NCI-H146 treated with DMSO at 0.1 percent for 48 hours (cell line): ENCODE data around the gene WFDC12.
"Not testable (repeated sequence)": the region's sequence is repeated elsewhere in the genome, so short reads cannot be mapped to it uniquely, and the experiment has no call there.

Source experiments
- DNase-seq: peaks from one replicate; lab custom pipeline; 2025; ENCODE audit not compliant: unreplicated experiment; lab: John Stamatoyannopoulos, UW

The WFDC12 gene, protein sequence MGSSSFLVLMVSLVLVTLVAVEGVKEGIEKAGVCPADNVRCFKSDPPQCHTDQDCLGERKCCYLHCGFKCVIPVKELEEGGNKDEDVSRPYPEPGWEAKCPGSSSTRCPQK

DNA sequence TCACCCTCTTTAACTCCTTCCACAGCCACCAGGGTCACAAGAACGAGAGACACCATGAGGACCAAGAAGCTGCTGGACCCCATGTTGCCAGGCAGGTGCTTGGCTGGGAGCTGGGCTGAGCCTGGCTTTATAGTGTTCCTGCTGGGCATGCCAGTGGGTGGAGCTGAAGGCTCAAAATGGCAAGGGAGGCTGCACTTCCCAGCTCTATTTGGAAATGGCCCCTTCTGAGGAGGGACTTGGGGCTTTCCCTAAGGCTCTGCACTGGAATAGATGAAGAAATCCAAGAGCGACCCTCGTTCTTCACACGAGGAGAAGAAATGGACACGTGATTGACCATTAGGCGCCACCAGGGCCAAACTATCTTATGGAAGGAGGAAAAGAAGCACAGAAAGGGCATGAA is at the start of gene WFDC12:
Gene WFDC12 (minus strand): TSS at position 101 of the 400 bp plus-strand sequence. CDS start 18 bp downstream, at position 83.
- DNase-seq: no peak

DNA sequence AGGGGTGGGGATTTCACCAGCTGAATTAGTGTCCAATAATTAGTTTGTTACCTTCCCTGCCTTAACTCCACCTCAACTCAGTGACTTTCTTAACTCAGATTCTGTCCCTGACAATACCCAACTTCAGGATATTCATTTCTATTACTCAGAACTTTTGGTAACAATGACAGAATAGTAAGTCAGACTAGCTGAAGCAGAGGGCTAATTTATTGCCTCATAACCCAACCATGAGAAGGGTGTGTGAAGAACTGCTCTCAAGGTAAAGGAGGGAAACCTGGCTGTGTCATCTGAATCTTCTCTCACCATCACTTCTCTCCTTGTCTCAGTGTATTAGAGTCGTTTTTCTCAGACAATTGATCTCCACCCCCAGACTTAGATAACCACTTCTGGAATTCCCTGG is 49.3 kb upstream of the WFDC12 start:
- no peak for DNase-seq

DNA sequence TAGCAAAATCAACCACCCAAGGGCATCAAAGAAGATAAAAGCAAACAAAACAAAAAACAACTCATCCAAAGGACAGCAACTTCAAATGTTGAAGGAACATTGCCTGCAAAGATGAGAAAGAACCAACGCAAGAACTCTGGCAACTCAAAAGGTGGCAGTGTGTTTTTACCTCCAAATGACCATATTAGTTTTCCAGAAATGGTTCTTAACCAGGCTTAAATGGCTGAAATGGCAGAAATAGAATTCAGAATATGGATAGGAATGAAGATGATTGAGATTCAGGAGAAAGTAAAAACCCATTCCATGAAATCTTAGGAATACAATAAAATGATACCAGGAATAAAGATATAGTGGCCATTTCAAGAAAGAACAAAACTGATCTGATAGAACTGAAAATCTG is 40.6 kb upstream of the WFDC12 start:
- DNase-seq: no peak

DNA sequence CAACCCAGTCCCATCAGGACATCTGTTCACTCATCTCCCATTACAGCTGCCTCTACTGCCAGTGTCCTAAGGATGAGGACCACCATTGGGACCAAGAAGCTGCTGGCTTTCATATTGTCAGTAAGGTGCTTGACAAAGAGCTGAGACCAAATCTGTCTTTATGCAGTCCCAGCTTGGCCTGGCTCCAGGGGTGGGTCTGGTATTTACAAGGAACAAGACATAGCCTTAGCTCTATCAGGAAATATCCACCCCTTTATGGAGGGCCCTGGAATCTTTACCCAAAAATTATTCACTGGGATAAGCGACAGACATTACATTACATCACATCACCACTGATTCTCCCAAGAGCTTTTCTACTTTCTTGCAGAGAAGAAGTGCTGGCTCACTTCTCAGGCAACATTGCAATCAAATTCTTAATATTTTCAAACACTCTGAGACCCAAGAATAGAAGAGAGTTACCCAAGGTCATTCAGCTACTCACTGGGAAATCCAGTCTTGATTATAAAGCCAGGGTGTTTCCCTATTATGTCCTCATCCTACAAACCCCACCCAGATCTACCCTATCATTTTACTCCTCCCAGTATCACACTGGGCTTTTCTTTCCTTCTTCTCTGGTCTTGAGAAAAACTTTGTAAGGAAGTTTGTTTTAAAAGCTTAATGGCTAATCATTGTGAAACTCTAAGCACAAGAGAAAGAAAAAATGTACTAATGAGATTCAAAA is 39.0 kb upstream of the WFDC12 start:
- DNase-seq: no peak

DNA sequence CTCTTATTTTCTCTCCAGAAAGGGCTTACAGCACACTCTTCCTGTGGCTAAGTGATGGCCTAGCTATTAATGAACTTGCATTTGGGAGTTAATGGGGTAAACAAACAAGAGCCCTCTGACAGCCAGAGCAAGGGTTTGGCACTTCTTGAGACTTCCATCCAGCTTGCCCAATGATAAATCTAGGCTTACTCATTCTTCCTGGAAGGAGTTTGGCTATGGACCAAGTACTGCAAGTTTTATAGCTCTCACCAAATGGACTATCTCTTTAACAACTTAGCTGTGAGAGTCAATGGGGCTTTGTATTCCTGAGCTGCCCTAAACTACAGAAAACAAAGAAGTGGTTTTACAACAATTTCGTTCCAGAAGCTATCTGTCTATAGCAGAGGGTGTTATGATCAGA is 33.7 kb upstream of the WFDC12 start:
- DNase-seq: no peak

DNA sequence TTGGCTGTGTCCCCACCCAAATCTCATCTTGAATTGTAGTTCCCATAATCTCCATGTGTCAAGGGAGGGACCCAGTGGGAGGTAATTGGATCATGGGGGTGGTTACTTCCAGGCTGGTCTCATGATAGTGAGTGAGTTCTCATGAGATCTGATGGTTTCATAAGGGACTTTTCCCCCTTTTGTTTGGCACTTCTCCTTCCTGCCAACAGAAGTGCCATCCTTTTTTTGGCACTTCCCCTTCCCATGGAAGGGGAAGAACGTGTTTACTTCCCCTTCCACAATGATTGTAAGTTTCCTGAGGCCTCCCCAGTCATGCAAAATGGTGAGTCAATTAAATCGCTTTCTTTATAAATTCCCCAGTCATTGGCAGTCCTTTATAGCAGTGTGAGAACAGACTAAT is 32.4 kb upstream of the WFDC12 start:
- DNase-seq: no peak

DNA sequence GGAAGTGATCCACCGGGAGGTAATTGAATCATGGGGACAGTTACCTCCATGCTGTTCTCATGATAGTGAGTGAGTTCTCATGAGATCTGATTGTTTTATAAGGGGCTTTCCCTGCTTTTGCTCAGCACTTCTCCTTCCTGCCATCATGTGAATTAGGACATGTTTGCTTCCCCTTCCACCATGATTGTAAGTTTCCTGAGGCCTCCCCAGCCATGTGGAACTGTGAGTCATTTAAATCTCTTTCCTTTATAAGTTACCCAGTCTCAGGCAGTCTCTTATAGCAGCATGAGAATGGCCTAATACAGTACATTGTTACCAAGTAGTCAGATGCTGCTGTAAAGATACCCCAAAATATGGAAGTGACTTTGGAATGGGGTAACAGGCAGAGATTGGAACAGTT is 30.5 kb upstream of the WFDC12 start:
- not testable (repeated sequence) for DNase-seq

DNA sequence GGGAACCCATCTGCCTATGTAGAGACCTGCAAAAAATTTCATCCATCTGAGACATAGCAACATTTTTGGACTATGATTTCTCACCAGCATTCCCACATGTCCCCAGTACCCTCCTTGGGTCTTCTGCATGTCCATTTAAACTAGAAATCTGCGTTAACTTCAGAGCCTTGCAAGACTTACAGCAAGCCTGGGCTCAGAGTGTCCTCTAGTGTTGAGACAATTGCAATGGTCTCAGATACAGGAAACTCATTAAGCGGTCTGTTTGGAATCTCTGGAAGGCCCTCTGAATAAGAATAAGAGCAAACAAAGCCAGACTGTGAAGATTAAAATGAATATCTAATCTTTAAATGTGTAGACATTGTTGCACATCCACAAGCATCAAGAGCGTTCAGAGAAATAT is 29.9 kb upstream of the WFDC12 start:
- no peak for DNase-seq

DNA sequence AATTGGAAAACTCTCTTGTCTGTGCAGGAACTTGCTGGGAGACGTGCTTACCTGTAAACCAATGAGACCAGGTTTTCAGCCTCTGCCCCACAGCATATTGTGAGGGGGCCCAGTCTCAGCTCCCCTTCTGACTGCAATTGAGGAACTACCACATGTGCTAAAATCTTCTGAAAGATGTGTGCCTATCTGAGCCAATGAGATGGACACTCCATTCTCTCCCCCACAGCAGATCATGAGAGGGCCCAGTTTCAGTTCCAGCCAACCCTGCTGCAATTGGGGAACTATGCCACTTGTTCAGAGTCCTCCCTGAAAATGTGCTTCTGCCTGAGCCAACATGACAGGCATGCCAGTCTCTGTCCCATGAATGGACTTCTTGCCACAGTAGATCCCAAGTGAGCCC is 29.5 kb upstream of the WFDC12 start:
- no peak for DNase-seq

DNA sequence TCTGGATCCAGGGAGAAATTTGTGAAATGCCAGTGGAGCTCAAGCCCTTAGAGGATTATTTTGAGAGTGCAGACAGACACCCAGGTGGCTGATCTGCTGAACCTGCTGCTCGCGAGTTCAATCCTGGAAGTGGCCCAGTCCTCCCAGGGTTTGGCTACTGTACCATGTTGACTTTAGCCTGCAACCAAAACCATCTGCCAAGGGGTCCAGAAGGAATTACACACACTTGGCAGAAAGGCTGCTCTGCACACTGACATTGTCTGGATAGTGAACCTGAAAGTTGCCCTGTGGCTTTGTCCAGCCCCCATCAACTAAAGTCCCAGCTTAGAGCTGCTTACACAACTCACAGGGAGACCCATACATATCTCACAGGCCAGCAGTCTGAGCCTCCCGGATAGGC is 28.9 kb upstream of the WFDC12 start:
- no peak for DNase-seq

DNA sequence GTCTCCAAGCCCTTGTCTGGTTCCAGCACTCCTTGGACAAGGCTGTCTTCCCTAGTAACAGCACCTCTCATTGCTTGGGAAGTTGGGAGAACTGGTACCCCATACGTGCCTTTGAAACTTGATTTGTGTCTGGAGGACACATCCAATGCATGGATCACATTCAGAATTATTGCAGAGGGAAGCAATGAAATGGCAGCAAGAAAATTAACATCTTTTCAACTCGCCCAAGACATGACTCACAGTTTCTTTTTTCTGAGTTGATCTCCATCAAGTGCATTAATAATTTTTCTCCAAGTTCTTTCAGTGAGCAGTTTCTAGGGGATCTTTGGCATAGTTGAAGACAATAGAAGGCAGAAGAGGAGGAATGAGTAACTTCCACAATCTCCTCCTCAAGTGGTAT is 28.1 kb upstream of the WFDC12 start:
- no peak for DNase-seq

DNA sequence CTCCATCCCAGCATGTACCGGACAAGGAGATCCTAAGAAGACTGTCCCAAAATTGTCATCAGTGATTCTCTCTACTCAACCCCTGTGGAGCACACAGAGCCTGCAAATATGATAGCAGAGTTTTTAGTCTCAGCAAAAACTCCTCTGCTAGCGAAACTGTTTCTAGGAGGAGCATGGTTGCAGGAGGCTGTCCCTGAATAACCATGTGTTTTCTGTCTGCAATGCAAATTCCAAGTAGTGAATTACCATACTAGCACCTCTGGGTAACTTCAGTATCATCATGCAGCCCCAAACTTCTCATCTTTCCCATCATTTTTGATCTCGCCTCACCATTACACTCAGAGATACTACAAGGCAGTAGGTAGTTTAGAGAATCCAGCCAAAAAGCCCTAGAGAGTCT is 24.8 kb upstream of the WFDC12 start:
- DNase-seq: no peak

DNA sequence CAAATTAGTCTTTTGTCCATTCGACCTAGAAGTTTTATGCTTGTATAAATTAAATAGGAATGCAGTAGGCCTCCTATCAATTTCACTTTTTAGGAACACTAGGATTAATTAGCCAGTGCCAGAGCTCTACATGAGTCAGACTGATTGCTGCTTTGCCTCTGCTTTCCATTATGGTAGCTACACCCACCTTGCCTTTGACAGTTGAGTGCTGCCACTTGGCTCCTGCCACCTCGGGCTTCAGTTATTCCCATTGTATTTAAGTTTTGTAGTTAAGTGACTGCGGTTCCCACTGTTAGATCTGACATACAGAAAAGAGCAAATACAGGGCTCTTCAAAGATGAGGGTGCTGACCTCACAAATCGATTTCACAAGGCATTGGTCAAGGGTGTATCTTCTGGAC is 16.6 kb upstream of the WFDC12 start:
- DNase-seq: no peak

DNA sequence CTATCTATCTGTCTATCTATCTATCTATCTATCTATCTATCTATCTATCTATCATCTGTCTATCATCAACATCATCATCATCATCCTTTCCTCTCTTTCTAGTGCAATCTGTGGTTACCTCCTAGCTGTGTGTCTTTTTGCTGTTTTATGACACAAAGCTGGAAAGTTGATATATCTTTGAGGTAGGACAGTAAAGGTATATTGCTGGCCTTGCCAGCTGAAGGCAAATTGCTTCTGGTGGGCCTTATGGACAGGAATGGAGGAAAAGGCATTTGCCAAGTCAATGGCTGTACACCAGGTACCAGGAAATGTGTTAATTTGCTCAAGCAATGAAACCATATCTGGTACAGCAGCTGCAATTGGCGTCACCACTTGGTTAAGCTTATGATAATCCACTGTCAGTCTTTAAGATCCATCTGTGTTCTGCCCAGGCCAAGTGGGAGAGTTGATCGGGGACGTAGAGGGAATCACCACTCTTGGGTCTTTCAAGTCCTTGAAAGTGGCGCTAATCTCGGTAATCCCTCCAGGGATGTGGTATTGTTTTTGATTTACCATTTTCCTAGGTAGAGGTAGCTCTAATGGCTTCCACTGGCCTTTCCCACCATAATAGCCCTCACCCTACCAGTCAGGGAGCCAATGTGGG is 15.6 kb upstream of the WFDC12 start:
- not testable (repeated sequence) for DNase-seq

DNA sequence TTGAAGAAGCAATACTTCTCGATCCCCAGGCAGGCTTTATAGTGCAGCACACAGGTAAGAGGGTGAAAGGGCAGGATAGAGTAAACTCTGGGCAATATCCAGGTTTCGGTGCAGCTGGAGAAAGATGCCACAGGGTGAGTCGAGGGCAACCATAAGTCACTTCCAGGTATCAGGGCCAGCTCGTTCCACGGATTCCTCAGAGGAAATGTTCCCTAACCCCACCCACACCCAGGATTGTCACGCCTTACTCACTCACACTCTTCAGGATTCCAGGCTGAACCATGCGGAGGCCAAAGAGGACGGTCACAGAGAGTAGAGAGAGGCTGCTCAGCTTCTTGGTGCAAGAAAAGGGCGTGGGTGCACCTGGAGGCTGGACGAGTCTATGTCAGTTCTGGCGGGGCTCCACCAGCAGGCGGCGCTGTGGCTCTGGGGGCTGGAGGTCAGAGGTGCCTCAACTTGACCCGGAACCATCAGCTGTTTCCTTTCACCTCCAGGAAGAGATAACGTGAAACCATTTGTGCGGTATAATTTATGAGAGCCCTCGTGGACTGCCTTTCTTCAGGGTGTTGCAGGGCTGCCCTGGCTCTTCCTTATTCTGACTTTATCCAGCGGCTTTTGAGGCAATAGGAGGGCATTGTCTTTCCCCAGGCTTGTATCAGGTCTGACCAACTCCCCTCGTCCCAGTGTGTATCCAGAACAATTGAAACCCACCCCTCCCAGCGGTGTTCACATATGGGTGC is 14.5 kb upstream of the WFDC12 start:
- no peak for DNase-seq

DNA sequence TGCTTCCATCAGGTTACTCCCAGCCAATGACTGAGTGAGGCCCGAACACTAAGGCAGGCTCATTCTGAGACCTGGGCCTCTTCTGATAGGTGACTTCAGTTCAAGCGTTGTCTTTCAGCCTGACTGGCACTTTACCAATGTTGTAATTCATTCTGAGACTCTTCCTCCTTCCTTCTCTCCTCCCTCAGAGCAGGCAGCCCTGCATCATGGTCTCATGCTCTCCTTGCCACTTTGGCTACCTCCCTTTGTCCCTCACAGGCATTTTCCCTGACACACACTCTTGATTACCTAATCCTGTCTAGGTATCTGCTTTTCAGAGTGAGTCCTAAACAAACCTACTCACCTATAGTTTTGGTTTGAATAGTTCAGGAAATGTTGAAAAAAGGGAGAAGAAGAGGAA is 12.6 kb upstream of the WFDC12 start:
- no peak for DNase-seq

DNA sequence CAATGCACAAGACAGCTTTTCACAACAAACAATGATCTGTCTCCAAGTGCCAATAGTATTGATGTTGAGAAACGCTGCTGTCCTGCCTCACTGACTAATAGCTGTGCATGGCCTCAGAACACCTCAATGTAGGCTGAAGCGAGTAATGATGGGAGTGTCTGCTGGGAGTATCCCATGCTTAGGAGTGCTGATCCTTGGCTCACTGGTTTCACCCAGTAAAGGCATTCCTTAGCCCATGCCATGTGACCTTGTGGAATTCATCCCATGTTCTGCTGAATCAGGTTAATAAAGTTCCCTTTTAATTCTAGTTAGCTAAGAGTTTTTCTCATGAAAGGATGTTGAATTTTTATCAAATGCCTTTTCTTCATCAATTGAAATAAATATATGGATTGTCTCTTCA is 3.8 kb upstream of the WFDC12 start:
- no peak for DNase-seq

DNA sequence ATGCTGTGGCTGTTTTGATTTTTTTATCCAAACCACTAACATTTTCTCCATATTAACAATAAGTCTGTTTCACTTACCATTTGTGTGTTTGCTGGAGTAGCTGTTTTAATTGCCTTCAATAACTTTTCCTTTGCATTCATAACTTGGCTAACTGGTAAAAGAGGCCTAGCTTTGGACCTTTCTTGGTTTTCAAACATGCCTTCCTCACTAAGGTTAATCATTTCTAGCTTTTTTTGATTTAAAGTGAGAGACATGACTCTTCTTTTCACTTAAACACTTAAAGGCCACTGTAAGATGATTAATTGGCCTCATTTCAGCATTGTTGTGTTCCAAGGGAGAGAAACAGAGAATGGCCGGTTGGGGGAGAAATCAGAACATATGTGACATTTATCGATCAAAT is 2.9 kb downstream of the WFDC12 start:
- no peak for DNase-seq

DNA sequence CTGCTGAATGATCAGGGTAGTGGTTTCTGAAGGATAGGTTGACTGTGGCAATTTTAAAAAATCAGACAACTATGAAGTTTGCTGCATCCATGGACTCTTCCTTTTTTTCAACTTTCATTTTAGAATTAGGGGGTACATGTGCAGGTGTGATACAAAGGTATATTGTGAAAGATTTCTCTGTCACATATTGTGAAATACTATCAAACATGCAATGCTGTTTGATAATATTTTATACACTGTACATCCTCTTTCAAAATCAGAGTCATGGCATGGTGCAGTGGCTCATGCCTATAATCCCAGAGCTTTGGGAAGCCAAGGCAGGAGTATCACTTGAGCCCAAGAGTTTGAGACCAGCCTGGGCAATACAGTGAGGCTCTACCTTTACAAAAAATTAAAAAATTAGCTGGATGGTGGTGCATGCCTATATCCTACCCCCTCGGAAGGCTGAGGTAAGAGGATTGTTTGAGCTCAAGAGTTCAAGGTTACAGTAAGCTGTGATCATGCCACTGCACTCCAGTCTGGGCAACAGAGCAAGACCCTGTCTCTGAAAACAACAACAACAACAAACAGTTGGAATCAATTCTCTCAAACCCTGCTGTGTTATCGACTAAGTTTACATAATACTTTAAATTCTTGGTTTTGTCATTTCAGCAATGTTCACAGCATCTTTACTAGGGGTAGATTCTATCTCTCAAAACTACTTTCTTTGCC is 4.6 kb downstream of the WFDC12 start:
- DNase-seq: no peak

DNA sequence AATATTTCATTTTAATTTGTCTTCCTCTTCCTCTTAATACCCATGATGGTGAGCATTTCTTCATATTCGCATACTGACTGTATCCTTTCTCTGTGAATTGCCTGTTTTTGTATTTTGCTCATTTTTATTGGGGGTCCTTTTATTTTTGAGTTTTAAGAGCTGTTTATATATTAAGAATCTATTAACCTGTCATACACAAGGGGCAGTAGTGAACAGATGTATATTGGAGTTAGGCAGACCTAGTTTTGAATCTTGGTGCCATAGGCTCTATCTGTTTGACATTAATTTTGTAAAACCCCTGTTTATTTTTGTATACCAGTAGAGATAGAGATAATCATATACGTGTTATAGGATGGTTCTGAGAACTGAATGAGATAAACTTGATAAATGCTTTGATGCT is 6.2 kb downstream of the WFDC12 start:
- DNase-seq: no peak

DNA sequence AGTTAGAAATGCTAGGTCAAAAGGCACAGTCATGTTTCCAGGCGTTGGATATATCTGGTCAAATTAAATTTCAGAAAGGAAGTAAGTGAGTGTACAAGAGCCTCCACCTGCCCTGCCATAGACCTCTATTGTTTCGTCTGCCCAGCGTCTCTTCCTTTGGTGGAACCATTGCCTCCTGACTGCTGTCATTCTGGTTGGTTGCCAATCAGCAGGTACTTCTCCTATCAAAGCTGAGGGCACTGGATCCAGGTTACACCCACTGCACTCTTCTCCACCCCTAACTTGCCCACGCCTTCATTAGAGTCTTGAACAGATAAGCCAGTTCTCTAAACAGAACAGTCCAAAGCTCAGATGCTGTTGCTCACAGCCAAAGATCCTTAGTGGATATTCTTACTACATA is 6.7 kb downstream of the WFDC12 start:
- DNase-seq: no peak
